ENCODE results near the gene GPR171. TPM values are rescaled to one million over a fixed set of nuclear protein-coding genes. Genes with fewer than 3 reads are reported as not detected.
"Not testable (repeated sequence)": the region's sequence is repeated elsewhere in the genome, so short reads cannot be mapped to it uniquely, and the experiment has no call there.

Gene GPR171, protein sequence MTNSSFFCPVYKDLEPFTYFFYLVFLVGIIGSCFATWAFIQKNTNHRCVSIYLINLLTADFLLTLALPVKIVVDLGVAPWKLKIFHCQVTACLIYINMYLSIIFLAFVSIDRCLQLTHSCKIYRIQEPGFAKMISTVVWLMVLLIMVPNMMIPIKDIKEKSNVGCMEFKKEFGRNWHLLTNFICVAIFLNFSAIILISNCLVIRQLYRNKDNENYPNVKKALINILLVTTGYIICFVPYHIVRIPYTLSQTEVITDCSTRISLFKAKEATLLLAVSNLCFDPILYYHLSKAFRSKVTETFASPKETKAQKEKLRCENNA
- polyA plus RNA-seq (not detected in 2 replicates), polyA minus RNA-seq (not detected in 2 replicates)

DNA sequence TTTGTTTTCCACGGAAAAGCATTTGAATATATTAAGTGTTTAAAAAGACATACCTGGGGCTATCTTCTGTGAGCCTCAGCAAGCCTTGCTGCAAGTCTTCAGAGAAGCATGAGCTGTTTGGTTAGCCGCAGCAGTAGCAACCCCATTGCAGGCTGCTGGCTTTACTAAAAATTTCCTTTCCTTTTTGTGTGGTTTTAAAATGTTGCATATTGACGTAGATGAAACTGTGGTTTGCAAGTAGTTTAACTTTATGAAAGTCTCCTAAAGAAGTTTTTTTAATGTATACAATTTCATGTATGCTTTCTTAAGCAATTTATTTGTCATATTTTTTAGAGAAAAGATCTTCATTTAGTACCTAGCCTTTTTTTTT lies at the start of gene GPR171:
Gene GPR171 (minus strand): TSS at position 166 of the 370 bp plus-strand sequence. CDS start 3,830 bp downstream, outside the sequence.
- H3K4me3 ChIP-seq (ENCODE audit: low read length) = no peak within 1 kb of the TSS
- H3K79me2 ChIP-seq (replicated peaks; ENCODE audit: insufficient read depth, low read length) = no peaks in the 10 kb centered on the region
- TF ChIP-seq POLR2AphosphoS5 (IDR thresholded peaks at IDR 0.05) = no peak
- no peaks in the 10 kb centered on the region for H3K27me3 ChIP-seq (ENCODE audit: insufficient read depth, low read depth, low read length)
- no peak within 1 kb of the TSS for H3K4me2 ChIP-seq (ENCODE audit: low read length)
- peak within 1 kb of the TSS; percentile 25 for H3K27ac ChIP-seq (ENCODE audit: low read length)
- H3K9me2 ChIP-seq (ENCODE audit: insufficient read depth, low read length) = no peaks in the 10 kb centered on the region
- H2AFZ ChIP-seq (ENCODE audit: low read depth, low read length) = no peak within 1 kb of the TSS
- no peaks in the 10 kb centered on the region for H3K36me3 ChIP-seq (ENCODE audit: insufficient read depth, low read length)
- H3F3A ChIP-seq (ENCODE audit: insufficient read depth, low read length, poor library complexity, severe bottlenecking) = no peaks in the 10 kb centered on the region
- H3K9ac ChIP-seq (ENCODE audit: low read length) = no peak within 1 kb of the TSS
- no peaks in the 10 kb centered on the region for H4K20me1 ChIP-seq (ENCODE audit: insufficient read depth)
- H3K9me3 ChIP-seq (ENCODE audit: low read length) = no peaks in the 10 kb centered on the region

DNA sequence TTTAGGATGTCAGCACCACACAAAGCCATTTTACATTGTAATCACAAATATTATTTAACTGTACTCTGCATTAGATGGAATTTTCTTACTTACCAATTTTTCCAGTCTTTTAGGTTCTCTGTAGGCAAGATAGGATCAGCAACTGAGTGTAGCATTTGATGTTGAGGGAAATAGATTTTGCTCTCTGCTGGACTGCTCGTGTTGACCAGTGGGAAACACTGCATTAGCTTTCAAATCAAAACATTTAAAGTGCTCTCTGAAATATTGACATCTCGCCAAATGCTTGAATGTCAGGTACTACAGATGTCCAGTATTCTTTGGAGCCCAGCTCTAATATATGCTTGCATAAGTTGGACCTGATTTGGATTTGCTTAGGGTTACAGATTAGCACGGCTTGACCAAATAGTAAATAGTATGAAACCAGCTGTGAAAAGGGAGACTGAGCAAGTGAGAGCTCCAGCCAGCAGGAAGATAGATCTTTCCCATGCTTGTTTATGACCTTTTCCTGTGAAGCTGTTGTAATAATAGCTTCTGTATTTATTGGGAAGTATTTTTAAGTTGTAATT lies 45.8 kb upstream of the GPR171 start:
- no peaks in the 10 kb centered on the region for H3K27me3 ChIP-seq (ENCODE audit: insufficient read depth, low read depth, low read length)
- no peaks in the 10 kb centered on the region for H4K20me1 ChIP-seq (ENCODE audit: insufficient read depth)
- H3K9ac ChIP-seq (ENCODE audit: low read length) = no peak overlapping the region
- TF ChIP-seq EP300 (conservative IDR thresholded peaks at IDR 0.05; ENCODE audit: poor library complexity, severe bottlenecking) (no peak), RAD21 (conservative IDR thresholded peaks at IDR 0.05) (no peak), EZH2 (IDR thresholded peaks at IDR 0.05; ENCODE audit: borderline replicate concordance, insufficient read depth, low read length, poor library complexity, severe bottlenecking) (no peak), SMC3 (conservative IDR thresholded peaks at IDR 0.05; ENCODE audit: poor library complexity) (no peak), TAF1 (IDR thresholded peaks at IDR 0.05; ENCODE audit: low read depth) (no peak)
- TF ChIP-seq, protein P1, sequence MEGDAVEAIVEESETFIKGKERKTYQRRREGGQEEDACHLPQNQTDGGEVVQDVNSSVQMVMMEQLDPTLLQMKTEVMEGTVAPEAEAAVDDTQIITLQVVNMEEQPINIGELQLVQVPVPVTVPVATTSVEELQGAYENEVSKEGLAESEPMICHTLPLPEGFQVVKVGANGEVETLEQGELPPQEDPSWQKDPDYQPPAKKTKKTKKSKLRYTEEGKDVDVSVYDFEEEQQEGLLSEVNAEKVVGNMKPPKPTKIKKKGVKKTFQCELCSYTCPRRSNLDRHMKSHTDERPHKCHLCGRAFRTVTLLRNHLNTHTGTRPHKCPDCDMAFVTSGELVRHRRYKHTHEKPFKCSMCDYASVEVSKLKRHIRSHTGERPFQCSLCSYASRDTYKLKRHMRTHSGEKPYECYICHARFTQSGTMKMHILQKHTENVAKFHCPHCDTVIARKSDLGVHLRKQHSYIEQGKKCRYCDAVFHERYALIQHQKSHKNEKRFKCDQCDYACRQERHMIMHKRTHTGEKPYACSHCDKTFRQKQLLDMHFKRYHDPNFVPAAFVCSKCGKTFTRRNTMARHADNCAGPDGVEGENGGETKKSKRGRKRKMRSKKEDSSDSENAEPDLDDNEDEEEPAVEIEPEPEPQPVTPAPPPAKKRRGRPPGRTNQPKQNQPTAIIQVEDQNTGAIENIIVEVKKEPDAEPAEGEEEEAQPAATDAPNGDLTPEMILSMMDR (IDR thresholded peaks at IDR 0.05; ENCODE audit: poor library complexity, severe bottlenecking) = no peak
- no peak overlapping the region for H3K4me2 ChIP-seq (ENCODE audit: low read length)
- no peaks in the 10 kb centered on the region for H3K36me3 ChIP-seq (ENCODE audit: insufficient read depth, low read length)
- H3K9me3 ChIP-seq (ENCODE audit: low read length) = no peaks in the 10 kb centered on the region
- H3K9me2 ChIP-seq (ENCODE audit: insufficient read depth, low read length) = no peaks in the 10 kb centered on the region
- no peak overlapping the region for H3K27ac ChIP-seq (ENCODE audit: low read length)
- no peaks in the 10 kb centered on the region for H3F3A ChIP-seq (ENCODE audit: insufficient read depth, low read length, poor library complexity, severe bottlenecking)
- no peak overlapping the region for H2AFZ ChIP-seq (ENCODE audit: low read depth, low read length)
- no peak overlapping the region for H3K4me3 ChIP-seq (ENCODE audit: low read length)
- H3K79me2 ChIP-seq (replicated peaks; ENCODE audit: insufficient read depth, low read length) = no peaks in the 10 kb centered on the region

DNA sequence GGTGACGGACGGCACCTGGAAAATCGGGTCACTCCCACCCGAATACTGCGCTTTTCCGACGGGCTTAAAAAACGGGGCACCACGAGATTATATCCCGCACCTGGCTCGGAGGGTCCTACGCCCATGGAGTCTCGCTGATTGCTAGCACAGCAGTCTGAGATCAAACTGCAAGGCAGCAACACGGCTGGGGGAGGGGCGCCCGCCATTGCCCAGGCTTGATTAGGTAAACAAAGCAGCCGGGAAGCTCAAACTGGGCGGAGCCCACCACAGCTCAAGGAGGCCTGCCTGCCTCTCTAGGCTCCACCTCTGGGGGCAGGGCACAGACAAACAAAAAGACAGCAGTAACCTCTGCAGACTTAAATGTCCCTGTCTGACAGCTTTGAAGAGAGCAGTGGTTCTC lies 39.0 kb upstream of the GPR171 start:
- H3K27me3 ChIP-seq (ENCODE audit: insufficient read depth, low read depth, low read length); H4K20me1 ChIP-seq (ENCODE audit: insufficient read depth); H3F3A ChIP-seq (ENCODE audit: insufficient read depth, low read length, poor library complexity, severe bottlenecking); H3K9me3 ChIP-seq (ENCODE audit: low read length); H3K9me2 ChIP-seq (ENCODE audit: insufficient read depth, low read length); H3K79me2 ChIP-seq (replicated peaks; ENCODE audit: insufficient read depth, low read length); H2AFZ ChIP-seq (ENCODE audit: low read depth, low read length); H3K27ac ChIP-seq (ENCODE audit: low read length); H3K4me3 ChIP-seq (ENCODE audit: low read length); H3K36me3 ChIP-seq (ENCODE audit: insufficient read depth, low read length); H3K9ac ChIP-seq (ENCODE audit: low read length); H3K4me2 ChIP-seq (ENCODE audit: low read length): not testable (repeated sequence)

DNA sequence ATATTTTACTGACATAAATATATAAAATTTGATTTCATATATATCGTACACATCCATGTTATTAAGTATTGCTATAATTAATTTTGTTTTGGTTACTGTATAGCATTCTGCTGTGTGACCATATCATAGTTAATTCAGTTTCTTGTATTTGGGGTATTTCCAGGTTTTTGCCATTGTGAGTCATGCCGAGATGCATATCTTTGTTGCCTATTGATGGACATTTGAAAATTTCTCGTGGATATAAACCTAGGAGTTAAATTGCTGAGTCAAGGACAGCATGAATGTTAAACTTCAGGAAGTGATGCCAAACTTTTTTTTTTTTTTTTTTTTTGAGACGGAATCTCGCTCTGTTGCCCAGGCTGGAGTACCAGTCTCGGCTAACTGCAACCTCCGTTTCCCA lies 33.7 kb upstream of the GPR171 start:
- no peak overlapping the region for H3K9ac ChIP-seq (ENCODE audit: low read length)
- no peaks in the 10 kb centered on the region for H3K9me3 ChIP-seq (ENCODE audit: low read length)
- H3K9me2 ChIP-seq (ENCODE audit: insufficient read depth, low read length) = no peaks in the 10 kb centered on the region
- H4K20me1 ChIP-seq (ENCODE audit: insufficient read depth) = no peaks in the 10 kb centered on the region
- H3K4me2 ChIP-seq (ENCODE audit: low read length) = no peak overlapping the region
- H2AFZ ChIP-seq (ENCODE audit: low read depth, low read length) = no peak overlapping the region
- H3F3A ChIP-seq (ENCODE audit: insufficient read depth, low read length, poor library complexity, severe bottlenecking) = no peaks in the 10 kb centered on the region
- H3K27ac ChIP-seq (ENCODE audit: low read length) = no peak overlapping the region
- no peak overlapping the region for H3K4me3 ChIP-seq (ENCODE audit: low read length)
- H3K36me3 ChIP-seq (ENCODE audit: insufficient read depth, low read length) = no peaks in the 10 kb centered on the region
- no peaks in the 10 kb centered on the region for H3K79me2 ChIP-seq (replicated peaks; ENCODE audit: insufficient read depth, low read length)
- no peaks in the 10 kb centered on the region for H3K27me3 ChIP-seq (ENCODE audit: insufficient read depth, low read depth, low read length)
- TF ChIP-seq RAD21 (conservative IDR thresholded peaks at IDR 0.05) = no peak
- TF ChIP-seq, protein P2, sequence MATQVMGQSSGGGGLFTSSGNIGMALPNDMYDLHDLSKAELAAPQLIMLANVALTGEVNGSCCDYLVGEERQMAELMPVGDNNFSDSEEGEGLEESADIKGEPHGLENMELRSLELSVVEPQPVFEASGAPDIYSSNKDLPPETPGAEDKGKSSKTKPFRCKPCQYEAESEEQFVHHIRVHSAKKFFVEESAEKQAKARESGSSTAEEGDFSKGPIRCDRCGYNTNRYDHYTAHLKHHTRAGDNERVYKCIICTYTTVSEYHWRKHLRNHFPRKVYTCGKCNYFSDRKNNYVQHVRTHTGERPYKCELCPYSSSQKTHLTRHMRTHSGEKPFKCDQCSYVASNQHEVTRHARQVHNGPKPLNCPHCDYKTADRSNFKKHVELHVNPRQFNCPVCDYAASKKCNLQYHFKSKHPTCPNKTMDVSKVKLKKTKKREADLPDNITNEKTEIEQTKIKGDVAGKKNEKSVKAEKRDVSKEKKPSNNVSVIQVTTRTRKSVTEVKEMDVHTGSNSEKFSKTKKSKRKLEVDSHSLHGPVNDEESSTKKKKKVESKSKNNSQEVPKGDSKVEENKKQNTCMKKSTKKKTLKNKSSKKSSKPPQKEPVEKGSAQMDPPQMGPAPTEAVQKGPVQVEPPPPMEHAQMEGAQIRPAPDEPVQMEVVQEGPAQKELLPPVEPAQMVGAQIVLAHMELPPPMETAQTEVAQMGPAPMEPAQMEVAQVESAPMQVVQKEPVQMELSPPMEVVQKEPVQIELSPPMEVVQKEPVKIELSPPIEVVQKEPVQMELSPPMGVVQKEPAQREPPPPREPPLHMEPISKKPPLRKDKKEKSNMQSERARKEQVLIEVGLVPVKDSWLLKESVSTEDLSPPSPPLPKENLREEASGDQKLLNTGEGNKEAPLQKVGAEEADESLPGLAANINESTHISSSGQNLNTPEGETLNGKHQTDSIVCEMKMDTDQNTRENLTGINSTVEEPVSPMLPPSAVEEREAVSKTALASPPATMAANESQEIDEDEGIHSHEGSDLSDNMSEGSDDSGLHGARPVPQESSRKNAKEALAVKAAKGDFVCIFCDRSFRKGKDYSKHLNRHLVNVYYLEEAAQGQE (IDR thresholded peaks at IDR 0.05; ENCODE audit: borderline replicate concordance) = no peak
- no peak for TF ChIP-seq MXI1 (conservative IDR thresholded peaks at IDR 0.05; ENCODE audit: poor library complexity, severe bottlenecking)
- TF ChIP-seq, protein P1 (IDR thresholded peaks at IDR 0.05; ENCODE audit: poor library complexity, severe bottlenecking) = no peak
- TF ChIP-seq EZH2 (IDR thresholded peaks at IDR 0.05; ENCODE audit: borderline replicate concordance, insufficient read depth, low read length, poor library complexity, severe bottlenecking) = no peak
- no peak for TF ChIP-seq SMC3 (conservative IDR thresholded peaks at IDR 0.05; ENCODE audit: poor library complexity)
- TF ChIP-seq POLR2AphosphoS5 (IDR thresholded peaks at IDR 0.05) = no peak
- TF ChIP-seq TAF1 (IDR thresholded peaks at IDR 0.05; ENCODE audit: low read depth) = no peak
- no peak for TF ChIP-seq EP300 (conservative IDR thresholded peaks at IDR 0.05; ENCODE audit: poor library complexity, severe bottlenecking)
